SU-DHL-6 (cell line): Measurements from ENCODE around the gene NOL7.

Experiments
- H2AFZ ChIP-seq: fragments of 200-600 bp; sonication (generic); 2 replicates; pipeline ENCODE4 v1.6.1; 2014; ENCODE audit warnings: low read depth, mild to moderate bottlenecking, moderate library complexity, mixed read lengths, antibody characterized with exemption, low read length; ENCODE audit not compliant: severe bottlenecking
- H3F3A ChIP-seq: fragments of 200-600 bp; shearing (Covaris generic); 2 replicates; pipeline ENCODE4 v1.6.0; 2016; ENCODE audit warnings: antibody characterized with exemption, mild to moderate bottlenecking; ENCODE audit not compliant: insufficient read depth
- H3K27ac ChIP-seq: fragments of 200-600 bp; sonication (generic); 2 replicates; pipeline ENCODE4 v1.5.1; 2016; ENCODE audit warnings: low read depth, mild to moderate bottlenecking, low read length, moderate library complexity, mixed read lengths
- H3K27me3 ChIP-seq: fragments of 200-600 bp; sonication (generic), shearing (Covaris generic); 2 replicates; pipeline ENCODE4 v1.6.0; 2014; ENCODE audit warnings: mild to moderate bottlenecking, low read length
- H3K36me3 ChIP-seq: fragments of 200-600 bp; sonication (generic); 2 replicates; pipeline ENCODE4 v1.6.1; 2014; ENCODE audit warnings: mild to moderate bottlenecking, low read length, mixed read lengths
- H3K4me2 ChIP-seq: fragments of 300-600, 200-600 bp; shearing (Covaris generic), sonication (generic); 2 replicates; pipeline ENCODE4 v1.6.0; 2014; ENCODE audit warnings: low read length, low read depth, mild to moderate bottlenecking; ENCODE audit not compliant: poor library complexity, severe bottlenecking
- H3K4me3 ChIP-seq: fragments of 200-600 bp; sonication (generic); 2 replicates; pipeline ENCODE4 v1.5.1; 2014; ENCODE audit warnings: antibody characterized with exemption, low read length, mild to moderate bottlenecking, mixed read lengths; ENCODE audit not compliant: insufficient read depth, poor library complexity, severe bottlenecking
- H3K79me2 ChIP-seq: fragments of 200-600 bp; sonication (generic); 2 replicates; pipeline ENCODE4 v1.6.1; 2014; ENCODE audit warnings: mild to moderate bottlenecking, low read length, moderate library complexity; ENCODE audit not compliant: insufficient read depth
- H3K9ac ChIP-seq: fragments of 200-600 bp; sonication (generic); 2 replicates; pipeline ENCODE4 v1.7.0; 2014; ENCODE audit warnings: mild to moderate bottlenecking, low read length
- H3K9me2 ChIP-seq: fragments of 200-600 bp; sonication (generic); replicated peaks from 2 replicates; pipeline ENCODE4 v1.6.1; 2014; ENCODE audit warnings: low read length; ENCODE audit not compliant: insufficient read depth
- H3K9me3 ChIP-seq: fragments of 200-600 bp; sonication (generic); 2 replicates; pipeline ENCODE4 v1.6.1; 2014; ENCODE audit warnings: low read length, mixed read lengths; ENCODE audit not compliant: insufficient read depth
- H4K20me1 ChIP-seq: fragments of 200-600 bp; sonication (generic); 2 replicates; pipeline ENCODE4 v1.6.1; 2014; ENCODE audit warnings: low read depth, mild to moderate bottlenecking, antibody characterized with exemption, low read length, moderate library complexity, mixed read lengths
- EZH2phosphoT487 ChIP-seq: fragments of 200-600 bp; sonication (generic), shearing (Covaris generic); conservative IDR thresholded peaks from 2 replicates; pipeline ENCODE4 v1.6.1; 2018; ENCODE audit warnings: mild to moderate bottlenecking, antibody characterized with exemption, low read length, moderate library complexity, mixed read lengths
- TF ChIP-seq, protein P1 (sequence below): fragments of 200-600 bp; sonication (generic); IDR thresholded peaks from one replicate; pipeline ENCODE4 v1.5.1; 2017; ENCODE audit warnings: antibody characterized with exemption, mild to moderate bottlenecking, low read length, moderate library complexity; ENCODE audit not compliant: insufficient read depth, poor library complexity, severe bottlenecking

The NOL7 gene

DNA sequence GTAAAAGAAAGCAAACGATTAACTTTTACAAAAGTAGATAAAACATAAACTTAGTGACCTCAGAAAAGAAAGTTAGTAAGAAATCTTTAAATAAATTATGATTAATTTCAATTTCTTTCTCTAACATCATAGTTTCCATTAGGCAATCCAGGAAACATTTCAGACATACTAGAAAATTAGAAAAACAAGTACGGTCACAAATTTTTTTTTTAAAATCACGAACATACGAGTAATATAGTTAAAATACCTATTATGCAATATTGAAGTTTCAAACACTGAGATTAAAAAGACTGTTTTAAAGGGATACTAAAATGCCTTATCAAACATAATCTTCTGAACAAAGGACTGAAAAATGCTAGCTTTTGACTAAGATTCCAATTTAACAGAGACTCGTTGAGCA lies 26.2 kb downstream of the NOL7 start:
- H3K79me2 ChIP-seq, result no peaks in the 10 kb centered on the region
- no peak overlapping the region for H3K27ac ChIP-seq
- no peaks in the 10 kb centered on the region for H3K9me3 ChIP-seq
- no peaks in the 10 kb centered on the region for H3K27me3 ChIP-seq
- H3K4me3 ChIP-seq, result no peak overlapping the region
- no peaks in the 10 kb centered on the region for H4K20me1 ChIP-seq
- H3K9me2 ChIP-seq, result no peaks in the 10 kb centered on the region
- TF ChIP-seq EZH2phosphoT487, result no peak
- TF ChIP-seq, protein P1, sequence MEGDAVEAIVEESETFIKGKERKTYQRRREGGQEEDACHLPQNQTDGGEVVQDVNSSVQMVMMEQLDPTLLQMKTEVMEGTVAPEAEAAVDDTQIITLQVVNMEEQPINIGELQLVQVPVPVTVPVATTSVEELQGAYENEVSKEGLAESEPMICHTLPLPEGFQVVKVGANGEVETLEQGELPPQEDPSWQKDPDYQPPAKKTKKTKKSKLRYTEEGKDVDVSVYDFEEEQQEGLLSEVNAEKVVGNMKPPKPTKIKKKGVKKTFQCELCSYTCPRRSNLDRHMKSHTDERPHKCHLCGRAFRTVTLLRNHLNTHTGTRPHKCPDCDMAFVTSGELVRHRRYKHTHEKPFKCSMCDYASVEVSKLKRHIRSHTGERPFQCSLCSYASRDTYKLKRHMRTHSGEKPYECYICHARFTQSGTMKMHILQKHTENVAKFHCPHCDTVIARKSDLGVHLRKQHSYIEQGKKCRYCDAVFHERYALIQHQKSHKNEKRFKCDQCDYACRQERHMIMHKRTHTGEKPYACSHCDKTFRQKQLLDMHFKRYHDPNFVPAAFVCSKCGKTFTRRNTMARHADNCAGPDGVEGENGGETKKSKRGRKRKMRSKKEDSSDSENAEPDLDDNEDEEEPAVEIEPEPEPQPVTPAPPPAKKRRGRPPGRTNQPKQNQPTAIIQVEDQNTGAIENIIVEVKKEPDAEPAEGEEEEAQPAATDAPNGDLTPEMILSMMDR, result no peak
- no peak overlapping the region for H3K4me2 ChIP-seq
- H3K36me3 ChIP-seq, result peaks cover 69% of the 10 kb centered on the region; the same call in 1 of the 2 replicates
- no peaks in the 10 kb centered on the region; the same call in 1 of the 2 replicates for H3F3A ChIP-seq
- no peak overlapping the region for H2AFZ ChIP-seq
- no peak overlapping the region for H3K9ac ChIP-seq

DNA sequence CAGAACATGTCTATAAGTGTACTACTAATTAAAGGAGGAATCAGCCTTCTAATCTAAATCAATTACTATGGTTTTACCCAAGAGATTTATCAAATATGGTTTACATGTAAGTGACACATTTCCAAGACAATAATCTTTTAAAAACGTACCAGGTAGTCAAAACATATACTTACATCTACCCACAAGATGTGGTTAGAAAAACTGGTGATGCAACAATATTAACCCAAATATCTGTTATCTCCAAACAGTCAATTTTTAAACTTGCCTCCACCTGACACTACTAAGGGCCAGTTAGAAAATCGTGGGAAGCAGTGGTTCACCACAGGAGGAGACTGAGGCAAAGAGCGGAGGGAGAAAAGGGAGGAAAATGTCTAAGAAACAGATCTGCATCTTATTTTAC lies 28.0 kb downstream of the NOL7 start:
- Histone ChIP-seq H3K27me3 (no peaks in the 10 kb centered on the region), H3K9ac (no peak overlapping the region), H3K4me3 (no peak overlapping the region), H3K36me3 (peaks cover 60% of the 10 kb centered on the region; the same call in 1 of the 2 replicates), H3K4me2 (no peak overlapping the region), H2AFZ (no peak overlapping the region), H3K27ac (no peak overlapping the region), H3K79me2 (no peaks in the 10 kb centered on the region), H3F3A (peaks cover 14% of the 10 kb centered on the region), H3K9me3 (no peaks in the 10 kb centered on the region), H4K20me1 (no peaks in the 10 kb centered on the region), H3K9me2 (no peaks in the 10 kb centered on the region)
- TF ChIP-seq EZH2phosphoT487, result no peak
- TF ChIP-seq, protein P1, result no peak

DNA sequence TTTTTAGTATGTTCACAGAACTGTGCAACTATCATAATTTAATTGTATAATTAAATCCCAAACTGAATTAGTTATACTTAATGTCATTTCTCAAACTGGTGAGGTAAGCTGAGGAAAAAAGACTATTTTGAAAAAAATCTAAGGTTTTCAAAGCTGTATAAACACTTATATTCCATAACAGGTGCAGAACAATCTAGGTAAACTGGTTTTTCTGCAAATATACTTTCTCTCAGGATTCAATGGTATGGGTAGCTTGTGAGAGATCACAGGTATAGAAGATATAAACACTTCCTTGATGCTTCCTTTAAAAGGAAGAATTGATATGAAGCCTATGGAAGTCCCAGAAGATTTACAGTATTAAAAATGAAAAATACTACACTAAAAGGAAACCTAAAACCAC lies 33.7 kb downstream of the NOL7 start:
- no peaks in the 10 kb centered on the region for H4K20me1 ChIP-seq
- H3F3A ChIP-seq, result peaks cover 26% of the 10 kb centered on the region
- no peak overlapping the region for H3K4me2 ChIP-seq
- H3K79me2 ChIP-seq, result no peaks in the 10 kb centered on the region
- no peak overlapping the region for H3K27ac ChIP-seq
- H2AFZ ChIP-seq, result no peak overlapping the region
- no peaks in the 10 kb centered on the region for H3K27me3 ChIP-seq
- no peak overlapping the region for H3K4me3 ChIP-seq
- peaks cover 41% of the 10 kb centered on the region; the same call in 1 of the 2 replicates for H3K36me3 ChIP-seq
- no peaks in the 10 kb centered on the region for H3K9me3 ChIP-seq
- no peak overlapping the region for H3K9ac ChIP-seq
- H3K9me2 ChIP-seq, result no peaks in the 10 kb centered on the region
- TF ChIP-seq, protein P1, result no peak
